ENCODE data around the gene LIPC. TPM values are rescaled to one million over a fixed set of nuclear protein-coding genes. Genes with fewer than 3 reads are reported as not detected.

The LIPC gene
- total and polyA plus RNA-seq, 9 of the 15 experiments (the other 6 are each of a cell fraction or from before 2014, with no cell fraction given): 0.07 to 0.41 (median 0.11) TPM; not detected in 2

GRCh38 chr15:58489289-58490085 is 57.7 kb downstream of the LIPC start (continued):
- TF ChIP-seq MYBL2 (IDR thresholded peaks at IDR 0.05; ENCODE audit: low read depth) (no peak), MYBL2 (CRISPR knock-in tag; IDR thresholded peaks at IDR 0.05; ENCODE audit: borderline replicate concordance) (no peak), ZNF282 (CRISPR knock-in tag; IDR thresholded peaks at IDR 0.05) (no peak), CREB3L1 (IDR thresholded peaks at IDR 0.05; ENCODE audit: borderline replicate concordance, low read depth) (no peak), SOX6 (IDR thresholded peaks at IDR 0.05) (peak; percentile 70), ARID3A (IDR thresholded peaks at IDR 0.05; ENCODE audit: borderline replicate concordance, low read depth, low read length) (no peak), NFE2 (IDR thresholded peaks at IDR 0.05; ENCODE audit: low read depth) (peak; percentile 28; the same call in 1 of the 2 replicates), FOSL1 (tag; conservative IDR thresholded peaks at IDR 0.05) (peak; percentile 34), NR2C1 (IDR thresholded peaks at IDR 0.05) (0 out of 2 replicates have a peak, but pooled peaks have one; percentile 19), NR2C1 (tag; IDR thresholded peaks at IDR 0.05) (no peak), HNRNPL (IDR thresholded peaks at IDR 0.05; ENCODE audit: low read depth, low read length) (no peak), ZBTB33 (CRISPR knock-in tag; IDR thresholded peaks at IDR 0.05) (0 out of 2 replicates have a peak, but pooled peaks have one; percentile 26), NR0B1 (IDR thresholded peaks at IDR 0.05; ENCODE audit: partially characterized antibody) (no peak), ETV1 (tag; conservative IDR thresholded peaks at IDR 0.05; ENCODE audit: low read depth) (0 out of 2 replicates have a peak, but pooled peaks have one; percentile 14), ZNF668 (CRISPR knock-in tag; IDR thresholded peaks at IDR 0.05) (no peak), JUN (IDR thresholded peaks at IDR 0.05; ENCODE audit: borderline replicate concordance, low read depth, low read length) (peak; percentile 27; the same call in 1 of the 2 replicates), JUN (CRISPR knock-in tag; IDR thresholded peaks at IDR 0.05; ENCODE audit: borderline replicate concordance) (no peak), TRIM24 (IDR thresholded peaks at IDR 0.05) (peak; percentile 53 to 88; a peak in 3 of 4 replicates), CBX3 (IDR thresholded peaks at IDR 0.05; ENCODE audit: borderline replicate concordance in 1 of 2, low read length in 2 of 2) (peak in 1 of 2 experiments; percentile 83; a peak in 1 of 3 replicates), ZNF174 (CRISPR knock-in tag; IDR thresholded peaks at IDR 0.05) (no peak), ATF7 (IDR thresholded peaks at IDR 0.05) (peak; percentile 61), TBP (optimal IDR thresholded peaks at IDR 0.05; ENCODE audit: low read depth, low read length) (no peak)
